Stimulated activated CD4-positive, alpha-beta T cell treated with anti-CD3 and anti-CD28 coated beads, Interleukin-15, amount 100 ng/mL, for 1 hour (primary cell): Measurements from ENCODE around the gene SLC45A2.
"Not testable (repeated sequence)": the region's sequence is repeated elsewhere in the genome, so short reads cannot be mapped to it uniquely, and the experiment has no call there.

Source experiments
- DNase-seq, 2 donors: peaks; one replicate each; pipeline ENCODE4 v3.0.0-alpha.2; 2020; ENCODE audit warnings: low read depth in 1 of 2, low spot score in 1 of 2

The SLC45A2 gene

DNA sequence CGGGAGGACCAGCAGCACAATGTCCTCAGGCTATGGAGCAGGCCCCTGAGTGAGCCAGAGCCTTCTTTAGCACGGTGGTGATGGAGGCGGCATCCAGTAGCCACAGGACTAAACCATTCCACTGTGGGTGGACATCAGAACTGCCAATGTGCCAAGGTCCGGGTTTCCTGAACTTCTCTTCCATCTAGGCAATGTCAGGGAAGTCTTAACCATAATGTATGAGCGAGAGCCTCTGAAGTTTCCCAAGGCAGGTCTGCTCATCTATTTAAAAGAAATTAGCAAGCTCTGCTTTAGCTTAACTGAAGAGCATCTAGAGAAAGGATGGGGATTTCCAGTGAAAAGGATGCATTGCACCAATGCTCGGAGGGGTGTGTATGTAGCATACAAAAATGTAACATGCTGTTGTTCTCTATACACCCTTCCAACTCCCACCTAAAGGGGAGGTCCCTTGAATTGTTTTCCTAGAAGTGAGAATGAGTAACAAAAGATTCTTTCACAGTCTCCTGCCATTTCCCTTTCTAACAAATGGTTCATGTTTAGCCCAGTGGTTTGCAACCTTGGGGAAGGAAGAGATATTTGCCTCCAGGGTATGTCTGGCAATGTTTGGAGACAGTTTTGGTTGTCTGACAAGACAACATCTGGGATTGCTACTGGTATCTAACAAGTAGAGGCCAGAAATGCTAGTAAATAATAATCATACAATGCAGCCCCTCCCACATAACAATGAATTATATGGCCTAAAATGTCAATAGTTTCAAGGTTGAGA is 54.4 kb downstream of the SLC45A2 start:
- DNase-seq: no peak

DNA sequence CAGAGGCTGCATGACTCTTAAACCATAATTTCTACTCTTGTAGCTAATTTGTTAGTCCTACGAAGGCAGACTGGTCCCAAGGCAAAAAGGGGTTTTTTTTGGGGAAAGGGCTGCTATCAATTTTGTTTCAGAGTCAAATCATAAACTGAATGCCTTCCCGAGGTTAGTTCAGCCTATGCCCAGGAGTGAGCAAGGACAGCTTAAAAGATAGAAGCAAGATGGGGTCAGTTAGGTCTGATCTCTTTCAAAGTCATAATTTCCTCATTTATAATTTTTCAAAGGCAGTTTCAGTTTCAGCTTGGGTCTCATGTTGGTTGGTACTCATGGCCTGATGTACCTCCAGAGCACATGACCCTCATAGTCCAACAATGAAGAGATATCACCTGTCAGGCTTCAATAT is 56.2 kb downstream of the SLC45A2 start:
- no peak for DNase-seq

DNA sequence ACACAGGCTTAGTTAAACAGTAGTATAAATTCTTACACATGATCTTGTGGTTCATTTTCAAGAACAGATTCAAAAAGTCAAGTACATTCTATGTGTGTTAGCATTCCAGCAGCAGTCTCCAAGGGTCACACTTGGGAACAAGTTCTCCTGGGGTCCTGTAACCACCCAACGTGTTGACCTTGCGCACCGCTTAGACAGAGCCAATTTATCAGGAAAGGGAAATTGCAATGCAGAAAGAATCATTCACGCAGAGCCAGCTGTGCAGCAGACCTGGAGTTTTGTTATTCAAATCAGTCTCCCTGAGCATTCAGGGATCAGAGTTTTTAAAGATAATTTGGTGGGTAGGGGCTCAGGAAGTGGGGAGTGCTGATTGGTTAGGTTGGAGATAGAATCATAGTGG is 56.8 kb downstream of the SLC45A2 start:
- DNase-seq: no peak

DNA sequence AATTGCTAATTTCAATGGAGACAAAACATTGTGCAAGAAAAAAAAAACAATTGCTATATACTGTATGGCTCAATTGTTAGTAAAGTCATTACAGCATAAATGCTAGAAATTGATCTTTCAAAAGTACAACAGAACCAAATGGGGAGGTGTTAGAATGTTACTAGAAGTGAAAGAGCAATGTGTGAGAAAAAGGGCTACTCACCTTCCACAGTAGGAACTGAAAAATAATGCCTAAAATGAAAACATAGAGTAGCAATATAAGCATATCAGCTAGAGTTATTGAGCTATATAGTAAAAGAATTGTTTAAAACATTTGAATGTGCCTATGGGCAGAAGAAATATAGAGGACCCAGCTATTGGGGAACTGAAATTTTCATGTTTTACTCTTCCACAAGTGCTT is 59.2 kb downstream of the SLC45A2 start:
- no peak for DNase-seq

DNA sequence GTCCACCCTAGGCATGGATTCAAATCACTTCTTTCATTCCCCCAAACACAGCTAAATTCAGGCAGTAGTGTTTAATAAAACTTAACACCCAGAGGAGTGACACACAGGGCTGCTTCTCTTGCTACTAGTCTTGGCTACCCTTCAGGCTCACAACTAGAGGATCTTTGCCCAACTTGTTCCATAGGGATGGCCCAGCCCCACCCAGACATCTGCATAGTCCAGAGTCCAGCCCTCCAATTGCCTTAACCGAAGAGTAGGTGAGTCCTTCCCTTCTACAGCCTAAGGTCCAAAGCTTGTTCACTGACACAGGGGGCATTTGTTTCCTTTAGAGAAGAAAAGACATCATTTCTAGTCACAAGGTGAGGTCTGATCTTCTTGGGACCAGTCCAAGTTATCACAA is 63.5 kb downstream of the SLC45A2 start:
- no peak for DNase-seq

DNA sequence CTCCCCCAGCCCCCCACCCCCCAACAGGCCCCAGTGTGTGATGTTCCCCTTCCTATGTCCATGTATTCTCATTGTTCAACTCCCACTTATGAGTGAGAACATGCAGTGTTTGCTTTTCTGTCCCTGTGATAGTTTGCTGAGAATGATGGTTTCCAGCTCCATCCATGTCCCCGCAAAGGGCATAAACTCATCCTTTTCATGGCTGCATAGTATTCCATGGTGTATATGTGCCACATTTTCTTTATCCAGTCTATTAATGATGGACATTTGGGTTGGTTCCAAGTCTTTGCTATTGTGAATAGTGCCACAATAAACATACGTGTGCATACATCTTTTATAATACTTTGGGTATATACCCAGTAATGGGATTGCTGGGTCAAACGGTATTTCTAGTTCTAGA is 69.6 kb downstream of the SLC45A2 start:
- DNase-seq: not testable (repeated sequence)

DNA sequence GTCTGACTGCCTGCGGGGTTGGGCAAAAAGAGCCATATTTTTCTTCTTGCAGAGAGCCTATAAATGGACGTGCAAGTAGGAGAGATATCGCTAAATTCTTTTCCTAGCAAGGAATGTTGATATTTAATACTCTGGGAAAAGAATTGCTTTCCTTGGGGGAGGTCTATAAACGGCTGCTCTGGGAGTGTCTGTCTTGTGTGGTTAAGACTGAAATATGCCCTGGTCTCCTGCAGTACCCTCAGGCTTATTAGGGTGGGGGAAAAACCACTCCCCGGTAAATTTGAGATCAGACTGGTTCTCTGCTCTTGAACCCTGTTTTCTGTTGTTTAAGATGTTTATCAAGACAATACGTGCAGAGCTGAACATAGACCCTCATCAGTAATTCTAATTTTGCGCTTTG is 78.2 kb downstream of the SLC45A2 start:
- not testable (repeated sequence) for DNase-seq

DNA sequence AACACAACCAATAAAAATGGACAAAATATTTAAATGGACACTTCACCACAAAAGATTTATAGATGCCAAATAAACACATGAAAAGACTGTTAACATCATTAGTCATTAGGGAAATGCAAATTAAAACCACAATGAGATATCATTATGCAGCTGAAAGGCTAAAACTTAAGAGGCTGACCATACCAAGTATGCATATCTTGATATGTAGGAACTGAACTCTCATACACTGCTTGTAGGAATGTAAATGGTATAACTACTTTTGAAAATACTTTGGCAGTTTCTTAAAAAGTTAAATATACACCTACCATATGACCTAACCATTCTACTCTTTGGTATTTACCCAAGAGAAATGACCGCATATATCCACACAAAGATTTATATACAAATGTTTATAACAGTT is 79.1 kb downstream of the SLC45A2 start:
- no peak for DNase-seq

DNA sequence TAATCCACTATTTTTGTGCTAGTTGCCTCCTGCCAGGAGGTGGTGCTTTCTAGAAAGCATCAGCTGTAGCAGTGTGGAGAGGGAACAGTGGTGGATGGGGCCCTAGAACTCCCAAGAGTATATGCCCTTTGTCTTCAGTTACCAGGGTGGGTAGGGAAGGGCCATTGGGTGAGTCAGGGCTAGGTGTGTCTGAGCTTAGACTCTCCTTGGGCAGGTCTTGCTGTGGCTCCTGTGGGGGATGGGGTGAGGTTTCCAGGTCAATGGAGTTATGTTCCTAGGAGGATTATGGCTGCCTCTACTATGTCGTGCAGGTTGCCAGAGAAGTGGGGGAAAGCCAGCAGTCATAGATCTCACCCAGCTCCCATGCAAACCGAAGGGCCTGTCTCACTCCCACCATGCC is 81.4 kb downstream of the SLC45A2 start:
- DNase-seq: no peak

DNA sequence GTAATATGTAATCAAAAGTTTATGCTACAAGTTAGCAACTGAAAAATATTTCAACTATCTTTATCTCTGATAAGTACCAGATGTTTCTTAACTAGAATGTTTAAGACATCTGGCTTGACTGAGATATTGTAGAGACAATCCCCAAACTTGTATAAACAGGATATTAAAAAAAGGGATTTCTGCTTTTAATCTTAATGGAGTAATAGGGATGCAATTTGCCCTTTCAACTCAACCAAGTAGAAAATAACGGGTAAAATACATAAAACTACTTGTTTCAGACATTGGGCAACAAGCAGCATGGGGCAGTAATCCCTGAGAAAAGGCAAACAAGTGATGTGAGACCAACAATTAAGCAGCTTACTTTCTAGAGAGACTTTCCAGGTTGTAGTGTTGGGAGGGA is 83.3 kb downstream of the SLC45A2 start:
- DNase-seq: no peak
